Ishikawa (cell line): ENCODE measurements around the gene MS4A14.

ENCODE experiments used
- CEBPB ChIP-seq: IDR thresholded peaks from 2 replicates; pipeline ENCODE4 v1.6.1; 2012
- CREB1 ChIP-seq: IDR thresholded peaks from 2 replicates; pipeline ENCODE4 v1.6.1; 2012; ENCODE audit warnings: low read depth
- EGR1 ChIP-seq: IDR thresholded peaks from 2 replicates; pipeline ENCODE4 v1.6.1; 2012
- EP300 ChIP-seq: IDR thresholded peaks from 2 replicates; pipeline ENCODE4 v1.6.1; 2012; ENCODE audit warnings: borderline replicate concordance
- RAD21 ChIP-seq: IDR thresholded peaks from 2 replicates; pipeline ENCODE4 v1.6.1; 2012; ENCODE audit warnings: low read depth
- REST ChIP-seq: IDR thresholded peaks from 2 replicates; pipeline ENCODE4 v1.6.1; 2012; ENCODE audit warnings: low read depth, mild to moderate bottlenecking
- TAF1 ChIP-seq: IDR thresholded peaks from 2 replicates; pipeline ENCODE4 v1.6.1; 2012; ENCODE audit warnings: low read depth, mild to moderate bottlenecking
- TCF12 ChIP-seq: IDR thresholded peaks from 2 replicates; pipeline ENCODE4 v1.6.1; 2012; ENCODE audit warnings: low read depth
- TEAD4 ChIP-seq: IDR thresholded peaks from 2 replicates; pipeline ENCODE4 v1.6.1; 2012
- TF ChIP-seq, protein P1 (sequence below): IDR thresholded peaks from 2 replicates; pipeline ENCODE4 v1.6.1; 2012
- TF ChIP-seq, protein P2 (sequence below): IDR thresholded peaks from 2 replicates; pipeline ENCODE4 v1.6.1; 2012

DNA sequence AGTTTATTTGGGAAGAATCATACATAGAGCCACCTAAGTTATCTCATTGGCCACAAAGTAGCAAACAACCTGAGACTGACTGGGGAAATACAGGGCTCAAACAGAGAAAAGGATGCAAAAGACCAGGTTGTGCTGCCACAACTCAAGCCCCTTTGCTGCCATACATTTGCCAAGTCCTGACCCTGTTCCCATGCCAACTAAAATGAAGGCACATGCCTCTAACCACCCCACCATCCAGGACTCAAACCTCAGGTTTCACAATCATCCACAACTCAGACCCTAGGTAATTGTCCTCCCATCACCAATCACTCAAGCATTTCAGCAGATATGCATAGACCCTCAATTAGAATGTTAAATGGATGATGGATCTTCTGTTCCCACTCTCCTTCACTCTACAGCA lies 58.0 kb downstream of the MS4A14 start:
- no peak for TF ChIP-seq RAD21
- TF ChIP-seq REST = no peak
- no peak for TF ChIP-seq TAF1
- no peak for TF ChIP-seq EP300
- TF ChIP-seq, protein P1, sequence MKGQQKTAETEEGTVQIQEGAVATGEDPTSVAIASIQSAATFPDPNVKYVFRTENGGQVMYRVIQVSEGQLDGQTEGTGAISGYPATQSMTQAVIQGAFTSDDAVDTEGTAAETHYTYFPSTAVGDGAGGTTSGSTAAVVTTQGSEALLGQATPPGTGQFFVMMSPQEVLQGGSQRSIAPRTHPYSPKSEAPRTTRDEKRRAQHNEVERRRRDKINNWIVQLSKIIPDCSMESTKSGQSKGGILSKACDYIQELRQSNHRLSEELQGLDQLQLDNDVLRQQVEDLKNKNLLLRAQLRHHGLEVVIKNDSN = no peak
- TF ChIP-seq, protein P2, sequence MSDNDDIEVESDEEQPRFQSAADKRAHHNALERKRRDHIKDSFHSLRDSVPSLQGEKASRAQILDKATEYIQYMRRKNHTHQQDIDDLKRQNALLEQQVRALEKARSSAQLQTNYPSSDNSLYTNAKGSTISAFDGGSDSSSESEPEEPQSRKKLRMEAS = no peak
- no peak for TF ChIP-seq CEBPB
- TF ChIP-seq EGR1 = no peak
- no peak for TF ChIP-seq CREB1
- no peak for TF ChIP-seq TEAD4
- no peak for TF ChIP-seq TCF12
